Left lung (tissue), 10 donors: ENCODE data around the gene CLEC12A. TPM values are rescaled to one million over a fixed set of nuclear protein-coding genes. Genes with fewer than 3 reads are reported as not detected.
"Not testable (repeated sequence)": the region's sequence is repeated elsewhere in the genome, so short reads cannot be mapped to it uniquely, and the experiment has no call there.

ENCODE experiments used
- ATAC-seq: fragments of 200-7000 bp; cut with Tn5 transposase; one replicate; pipeline ENCODE4 v1.9.1; 2020; ENCODE audit warnings: moderate library complexity
- DNase-seq, 4 donors: peaks; one replicate each; pipeline ENCODE4 v3.0.0-alpha.2; 2013 to 2020
- H3K27ac ChIP-seq, 2 donors: fragments of 200-600 bp; sonication (generic) in 1 of 2; one replicate each; pipeline versions ENCODE4 v1.5.0 to v1.8.0; 2020 to 2021
- H3K27me3 ChIP-seq, 2 donors: fragments of 200-600 bp; sonication (generic) in 1 of 2; one replicate each; pipeline versions ENCODE4 v1.5.0 to v1.8.0; 2020 to 2021
- H3K36me3 ChIP-seq, 2 donors: fragments of 200-600 bp; sonication (generic) in 1 of 2; one replicate each; pipeline versions ENCODE4 v1.5.0 to v1.8.0; 2020 to 2021
- H3K4me1 ChIP-seq, 2 donors: fragments of 200-600 bp; one replicate each; pipeline ENCODE4 v1.8.0; 2021
- H3K4me3 ChIP-seq, 2 donors: fragments of 200-600 bp; sonication (generic) in 1 of 2; one replicate each; pipeline versions ENCODE4 v1.5.0 to v1.8.0; 2020 to 2021; ENCODE audit warnings: mild to moderate bottlenecking in 1 of 2
- H3K9me3 ChIP-seq, 2 donors: fragments of 200-600 bp; sonication (generic) in 1 of 2; one replicate each; pipeline versions ENCODE4 v1.5.0 to v1.8.0; 2020 to 2021
- CTCF ChIP-seq, 2 donors: fragments of 200-600 bp; sonication (generic) in 1 of 2; IDR thresholded peaks; one replicate each; pipeline versions ENCODE4 v1.5.0 to v1.8.0; 2021; ENCODE audit warnings: antibody characterized with exemption in 2 of 2
- intact Hi-C, 2 donors: fragments of 100-400 bp; cut with DNase I; formaldehyde crosslinking; loops; one replicate each; pipeline versions ENCODE4 v1.11.2 to v1.14.2; 2022
- polyA plus RNA-seq, 6 donors: library from polyadenylated mRNA; unstranded; fragments of 120-200 nt; gene quantifications; one replicate each; pipeline ENCODE4 v1.2.1, GENCODE V29; 2013; ENCODE audit not compliant: insufficient read length in 6 of 6
- total RNA-seq, 2 donors: library from RNA; stranded (reverse); fragmentation: NEBNext Ultra II Directional; extraction: Animal tissue kit (Norgen Biotek cat#: 25700); gene quantifications; one replicate each; pipeline ENCODE4 v1.2.1, GENCODE V29; 2021
- donor health status: DM: no; HTN: yes; CAD: no.
- donor health status: DM: no; HTN: no; CAD: no.

CLEC12A gene
- total and polyA plus RNA-seq, 8 donors = 0.61 to 12.7 (median 0.96) TPM

DNA sequence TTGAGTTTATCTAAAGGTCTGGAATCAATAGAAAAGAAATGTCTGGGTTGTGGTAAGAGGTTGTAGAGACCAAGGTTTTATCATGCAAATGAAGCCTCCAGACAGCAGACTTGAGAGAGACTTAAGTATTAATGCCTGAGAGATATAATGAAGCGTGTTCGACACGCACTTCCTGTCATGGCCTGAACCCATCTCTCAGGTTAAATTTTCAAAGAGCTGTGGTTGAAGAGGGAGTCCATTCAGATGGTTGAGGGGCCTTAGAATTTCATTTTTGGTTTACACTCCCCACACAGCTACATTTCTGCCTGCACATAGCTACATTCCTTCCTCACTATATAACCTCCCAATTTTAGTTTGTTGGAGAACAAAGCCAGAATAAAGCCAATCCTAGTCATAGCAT is 10.1 kb upstream of the CLEC12A start:
- no peaks in the 10 kb centered on the region for H3K9me3 ChIP-seq
- no peak for ATAC-seq
- H3K36me3 ChIP-seq = no peaks in the 10 kb centered on the region
- no peak overlapping the region for H3K27ac ChIP-seq
- H3K4me3 ChIP-seq = no peak overlapping the region
- H3K27me3 ChIP-seq = no peaks in the 10 kb centered on the region
- DNase-seq = no peak
- peaks cover 0 to 10% of the 10 kb centered on the region in 2 donors for H3K4me1 ChIP-seq
- intact Hi-C loops = no loop called here
- no peak for TF ChIP-seq CTCF (IDR thresholded peaks at IDR 0.05)

DNA sequence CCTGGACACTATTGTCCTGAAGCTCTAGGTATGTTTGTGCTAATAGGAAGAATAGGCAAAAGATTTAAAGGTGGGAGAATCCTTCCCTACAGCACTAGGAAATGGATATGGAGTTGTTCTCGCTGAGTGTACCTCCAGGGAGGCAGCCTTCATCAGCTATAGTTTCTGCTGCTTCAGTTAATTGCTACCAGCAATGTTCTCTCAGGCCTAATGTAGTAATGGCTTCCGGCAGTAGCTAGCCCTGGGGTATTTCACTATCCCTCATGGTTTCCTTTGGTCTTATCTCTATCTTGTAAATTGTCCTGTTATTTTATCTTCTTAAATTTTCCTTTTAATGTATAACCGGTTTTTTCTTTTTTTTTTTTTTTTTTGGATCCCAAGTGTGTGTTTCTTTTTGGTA is 9.3 kb upstream of the CLEC12A start:
- no peaks in the 10 kb centered on the region for H3K36me3 ChIP-seq
- peaks cover 0 to 10% of the 10 kb centered on the region in 2 donors for H3K4me1 ChIP-seq
- intact Hi-C loops = no loop called here
- TF ChIP-seq CTCF (IDR thresholded peaks at IDR 0.05) = no peak
- no peaks in the 10 kb centered on the region for H3K27me3 ChIP-seq
- H3K4me3 ChIP-seq = no peak overlapping the region
- no peak for DNase-seq
- H3K9me3 ChIP-seq = no peaks in the 10 kb centered on the region
- ATAC-seq = no peak
- no peak overlapping the region for H3K27ac ChIP-seq

- Histone ChIP-seq H3K36me3 (no peaks in the 10 kb centered on the region), H3K4me3 (no peak overlapping the region), H3K9me3 (no peaks in the 10 kb centered on the region), H3K4me1 (peaks cover 0 to 27% of the 10 kb centered on the region in 2 donors), H3K27me3 (no peaks in the 10 kb centered on the region), H3K27ac (no peak overlapping the region)
- intact Hi-C loops = no loop called here
- TF ChIP-seq CTCF (IDR thresholded peaks at IDR 0.05) = no peak
- ATAC-seq = no peak
- DNase-seq = no peak
Observed at GRCh38 chr12:9969673-9970072, 1.5 kb upstream of the CLEC12A start.

- no peak for TF ChIP-seq CTCF (IDR thresholded peaks at IDR 0.05)
- ATAC-seq (peak; percentile 27), DNase-seq (no peak)
- Histone ChIP-seq H3K4me1 (peaks cover 0 to 36% of the 10 kb centered on the region in 2 donors), H3K9me3 (peaks cover 0 to 5% of the 10 kb centered on the region in 2 donors), H3K36me3 (no peaks in the 10 kb centered on the region), H3K4me3 (no peak overlapping the region), H3K27me3 (no peaks in the 10 kb centered on the region), H3K27ac (peak overlapping the region in 1 of 2 donors; percentile 47)
- intact Hi-C loops = no loop called here
Observed at GRCh38 chr12:9973949-9974348, 2.7 kb downstream of the CLEC12A start.

GRCh38 chr12:9974731-9975130 is 3.5 kb downstream of the CLEC12A start:
- ATAC-seq, H3K4me3 ChIP-seq, intact Hi-C loops, H3K9me3 ChIP-seq, H3K27me3 ChIP-seq, H3K27ac ChIP-seq, H3K36me3 ChIP-seq, DNase-seq: not testable (repeated sequence)
- peaks cover 0 to 36% of the 10 kb centered on the region in 2 donors for H3K4me1 ChIP-seq

DNA sequence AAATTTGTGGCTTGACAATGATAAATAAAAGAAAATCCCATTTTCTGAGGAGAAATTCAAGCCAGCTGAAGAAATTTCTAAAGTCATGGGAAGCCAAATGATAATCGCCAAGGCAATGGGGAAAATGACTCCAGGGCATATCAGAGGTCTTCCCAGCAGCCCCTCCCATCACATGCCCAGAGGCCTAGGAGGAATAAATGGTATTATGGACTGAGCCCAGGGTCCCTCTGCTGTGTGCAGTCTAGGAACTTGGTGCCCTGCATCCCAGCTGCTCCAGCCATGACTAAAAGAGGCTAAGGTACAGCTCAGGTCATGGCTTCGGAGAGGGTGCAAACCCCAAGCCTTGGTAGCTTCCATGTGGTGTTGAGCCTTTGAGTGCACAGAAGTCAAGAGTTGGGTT is 4.4 kb downstream of the CLEC12A start:
- H3K36me3 ChIP-seq = no peaks in the 10 kb centered on the region
- H3K27me3 ChIP-seq = no peaks in the 10 kb centered on the region
- no peak for ATAC-seq
- intact Hi-C loops = no loop called here
- H3K4me3 ChIP-seq = no peak overlapping the region
- no peak for TF ChIP-seq CTCF (IDR thresholded peaks at IDR 0.05)
- DNase-seq = no peak
- H3K9me3 ChIP-seq = peaks cover 0 to 5% of the 10 kb centered on the region in 2 donors
- H3K4me1 ChIP-seq = peaks cover 0 to 36% of the 10 kb centered on the region in 2 donors
- H3K27ac ChIP-seq = no peak overlapping the region

DNA sequence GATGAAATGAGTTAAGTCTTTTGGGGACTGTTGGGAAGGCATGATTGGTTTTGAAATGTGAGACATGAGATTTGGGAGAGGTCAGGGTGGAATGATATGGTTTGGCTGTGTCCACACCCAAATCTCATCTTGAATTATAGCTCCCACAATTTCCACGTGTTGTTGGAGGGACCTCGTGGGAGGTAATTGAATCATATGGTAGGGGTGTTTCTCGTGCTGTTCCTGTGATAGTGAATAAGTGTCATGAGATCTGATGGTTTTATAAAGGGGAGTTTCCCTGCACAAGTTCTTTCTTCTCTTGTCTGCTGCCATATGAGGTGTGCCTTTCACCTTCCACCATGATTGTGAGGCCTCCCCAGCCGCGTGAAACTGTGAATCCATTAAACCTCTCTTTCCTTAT is 5.4 kb downstream of the CLEC12A start:
- H3K9me3 ChIP-seq, H3K4me3 ChIP-seq, H3K27me3 ChIP-seq, H3K36me3 ChIP-seq, DNase-seq, ATAC-seq, intact Hi-C loops: not testable (repeated sequence)
- Histone ChIP-seq H3K27ac (peak overlapping the region in 1 of 2 donors; percentile 26), H3K4me1 (peaks cover 0 to 29% of the 10 kb centered on the region in 2 donors)
